GM12891 (cell line): ENCODE data around the gene ISG15.

Experiments
- POLR2A ChIP-seq: IDR thresholded peaks from 2 replicates; pipeline ENCODE4 v1.6.1; 2011; ENCODE audit warnings: low read depth, low read length, control low read depth
- POLR2AphosphoS5 ChIP-seq: IDR thresholded peaks from 2 replicates; pipeline ENCODE4 v1.6.1; 2011; ENCODE audit warnings: low read depth, low read length, control low read depth

GRCh38 chr1:1045129-1045528 is 31.8 kb downstream of the ISG15 start:
- TF ChIP-seq POLR2A, result no peak
- TF ChIP-seq POLR2AphosphoS5, result no peak
